Naive thymus-derived CD4-positive, alpha-beta T cell (primary cell): ENCODE results near the gene OTULIN. TPM values are rescaled to one million over a fixed set of nuclear protein-coding genes. Genes with fewer than 3 reads are reported as not detected.
A peak's percentile ranks its signal among the peaks of the same experiment; 100 is the strongest.

Experiments used
- ATAC-seq: fragments of 150-1000 bp; cut with Tn5 transposase; 2 replicates; pipeline ENCODE4 v1.10.0; 2021; ENCODE audit warnings: mild to moderate bottlenecking, moderate library complexity
- CTCF ChIA-PET: fragments of 350-600 bp; sonication (Branson Sonifier 250); formaldehyde crosslinking; loops from one replicate; lab custom pipeline; 2021; ENCODE audit warnings: antibody characterized with exemption; lab: Charles Lee
- POLR2A ChIA-PET: fragments of 350-600 bp; sonication (Branson Sonifier 250); formaldehyde crosslinking; loops from one replicate; lab custom pipeline; 2021; ENCODE audit warnings: antibody characterized with exemption, inconsistent platforms; lab: Charles Lee
- DNase-seq, 9 donors: peaks; one replicate each; pipeline versions ENCODE4 v3.0.0 to v3.0.0-alpha.2; 2020 to 2022; ENCODE audit warnings: mixed read lengths in 1 of 9
- H3K27ac ChIP-seq: one replicate; pipeline ENCODE4 v1.7.0; 2013; ENCODE audit warnings: mild to moderate bottlenecking, low read depth, low read length, moderate library complexity
- H3K27me3 ChIP-seq, 2 donors: one replicate each; pipeline ENCODE4 v1.7.0; 2013; ENCODE audit warnings: low read length in 2 of 2, mild to moderate bottlenecking in 2 of 2, moderate library complexity in 2 of 2; ENCODE audit not compliant: control insufficient read depth in 2 of 2, insufficient read depth in 2 of 2
- H3K36me3 ChIP-seq, 3 experiments: 1 replicate in 2 of 3; 2 replicates in 1 of 3; pipeline ENCODE4 v1.7.0; 2013; ENCODE audit warnings: low read length in 3 of 3, mild to moderate bottlenecking in 3 of 3, moderate library complexity in 1 of 3; ENCODE audit not compliant: insufficient read depth in 3 of 3, control insufficient read depth in 2 of 3
- H3K4me1 ChIP-seq, 2 donors: one replicate each; pipeline ENCODE4 v1.7.0; 2013; ENCODE audit warnings: low read length in 2 of 2, mild to moderate bottlenecking in 2 of 2, moderate library complexity in 1 of 2; ENCODE audit not compliant: control insufficient read depth in 2 of 2, insufficient read depth in 2 of 2
- H3K4me3 ChIP-seq: 2 replicates; pipeline ENCODE4 v1.7.0; 2013; ENCODE audit warnings: mild to moderate bottlenecking, low read length
- H3K9me3 ChIP-seq, 3 experiments: 1 replicate in 2 of 3; 2 replicates in 1 of 3; pipeline ENCODE4 v1.7.0; 2013; ENCODE audit warnings: low read length in 3 of 3; ENCODE audit not compliant: control insufficient read depth in 2 of 3
- H3K27ac Mint-ChIP-seq, 9 donors: one replicate each; pipeline ENCODE4 v1.8.0; 2020 to 2022; ENCODE audit warnings: mixed read lengths in 9 of 9, mild to moderate bottlenecking in 8 of 9, moderate library complexity in 5 of 9, inconsistent platforms in 2 of 9
- H3K27me3 Mint-ChIP-seq, 5 donors: one replicate each; pipeline ENCODE4 v1.8.0; 2021 to 2022; ENCODE audit warnings: mixed read lengths in 5 of 5, mild to moderate bottlenecking in 1 of 5
- H3K36me3 Mint-ChIP-seq, 5 donors: one replicate each; pipeline ENCODE4 v1.8.0; 2020 to 2022; ENCODE audit warnings: mixed read lengths in 5 of 5, mild to moderate bottlenecking in 3 of 5, inconsistent platforms in 1 of 5
- H3K4me1 Mint-ChIP-seq, 7 donors: one replicate each; pipeline ENCODE4 v1.8.0; 2020 to 2022; ENCODE audit warnings: mixed read lengths in 7 of 7, mild to moderate bottlenecking in 3 of 7, inconsistent platforms in 1 of 7
- H3K4me3 Mint-ChIP-seq, 10 donors: one replicate each; pipeline ENCODE4 v1.8.0; 2020 to 2022; ENCODE audit warnings: mild to moderate bottlenecking in 10 of 10, mixed read lengths in 10 of 10, moderate library complexity in 6 of 10, inconsistent platforms in 2 of 10
- H3K9me3 Mint-ChIP-seq, 11 donors: one replicate each; pipeline ENCODE4 v1.8.0; 2020 to 2022; ENCODE audit warnings: mixed read lengths in 11 of 11, mild to moderate bottlenecking in 4 of 11, inconsistent platforms in 1 of 11, moderate library complexity in 1 of 11
- intact Hi-C, 2 donors: fragments of 100-400 bp; cut with micrococcal nuclease; formaldehyde crosslinking; loops; one replicate each; pipeline ENCODE4 v1.15.1; 2023
- polyA plus RNA-seq, 2 donors: library from polyadenylated mRNA; unstranded; fragments of 300-500 nt; fragmentation: Illumina TruSeq; gene quantifications; one replicate each; pipeline ENCODE4 v1.2.3, GENCODE V29; 2021
- total RNA-seq, 6 experiments: library from RNA in 5 of 6; stranded (reverse) in 5 of 6; gene quantifications; 1 replicate in 5 of 6; 2 replicates in 1 of 6; pipeline ENCODE4 v1.2.3 and lab custom pipeline; 2021 to 2026

OTULIN gene
- total and polyA plus RNA-seq, 7 experiments from 2014 or later: 12.1 to 66.9 (median 57.1) TPM

DNA sequence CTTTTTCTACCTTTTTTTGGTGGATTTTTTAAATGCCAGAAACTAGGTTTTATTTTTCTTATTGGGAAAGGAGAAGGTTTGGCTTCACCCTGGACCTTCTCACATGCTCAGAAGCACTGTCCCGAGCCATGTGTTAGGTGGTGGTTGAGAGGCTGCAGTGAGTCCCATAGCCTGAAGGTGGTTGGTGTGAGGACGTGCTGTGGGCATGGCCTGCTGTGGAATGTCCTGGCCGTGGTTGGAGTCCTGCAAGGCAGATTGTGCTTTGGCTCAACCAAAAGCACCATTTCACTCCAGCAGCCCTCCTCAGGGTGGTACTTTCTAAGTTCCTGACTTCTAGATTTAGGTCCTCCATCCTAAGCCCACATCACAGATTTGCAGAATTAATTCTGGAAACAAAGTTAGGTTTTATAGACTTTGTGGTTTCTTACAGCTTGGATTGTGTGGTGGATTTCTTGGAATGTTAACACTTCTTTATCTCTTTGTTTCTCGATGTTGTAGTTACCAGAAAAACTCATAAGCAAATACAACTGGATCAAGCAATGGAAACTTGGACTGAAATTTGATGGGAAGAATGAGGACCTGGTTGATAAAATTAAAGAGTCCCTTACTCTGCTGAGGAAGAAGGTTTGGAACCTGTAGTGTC lies 22.6 kb downstream of the OTULIN start:
- peaks cover 4 to 21% (median 14%) of the 10 kb centered on the region in 7 donors for H3K4me1 Mint-ChIP-seq
- peaks cover 7 to 66% (median 38%) of the 10 kb centered on the region in 3 experiments for H3K36me3 ChIP-seq
- no peak overlapping the region for H3K4me3 Mint-ChIP-seq
- ChIA-PET CTCF (interaction anchor here (1.3 to 6.3 kb wide), 7 partner anchors 10 to 319 kb away, joined by 3 to 49 read pairs (median 16); no protein-coding TSS in a partner anchor), POLR2A (interaction anchor here (0.9 to 3.1 kb wide), 3 partner anchors 20 to 40 kb away, joined by 3 to 17 read pairs (median 6); no protein-coding TSS in a partner anchor)
- no peaks in the 10 kb centered on the region for H3K27me3 Mint-ChIP-seq
- ATAC-seq: no peak
- H3K9me3 Mint-ChIP-seq: peaks cover 0 to 7% (median 2%) of the 10 kb centered on the region in 11 donors
- peaks cover 19 to 52% (median 43%) of the 10 kb centered on the region in 5 donors for H3K36me3 Mint-ChIP-seq
- H3K4me1 ChIP-seq: peaks cover 4% of the 10 kb centered on the region in 2 donors
- peaks cover 0 to 9% (median 0%) of the 10 kb centered on the region in 3 experiments for H3K9me3 ChIP-seq
- no peak for DNase-seq
- H3K27me3 ChIP-seq: no peaks in the 10 kb centered on the region
- H3K27ac Mint-ChIP-seq: peak overlapping the region in 2 of 9 donors; percentile 62 to 82
- H3K4me3 ChIP-seq: no peak overlapping the region
- H3K27ac ChIP-seq: no peak overlapping the region
- intact Hi-C loops: loop anchor here (5.0 kb wide), 2 partner anchors 55 to 185 kb away; partner anchors contain the start of gene ANKH (in 1 of the 2)

DNA sequence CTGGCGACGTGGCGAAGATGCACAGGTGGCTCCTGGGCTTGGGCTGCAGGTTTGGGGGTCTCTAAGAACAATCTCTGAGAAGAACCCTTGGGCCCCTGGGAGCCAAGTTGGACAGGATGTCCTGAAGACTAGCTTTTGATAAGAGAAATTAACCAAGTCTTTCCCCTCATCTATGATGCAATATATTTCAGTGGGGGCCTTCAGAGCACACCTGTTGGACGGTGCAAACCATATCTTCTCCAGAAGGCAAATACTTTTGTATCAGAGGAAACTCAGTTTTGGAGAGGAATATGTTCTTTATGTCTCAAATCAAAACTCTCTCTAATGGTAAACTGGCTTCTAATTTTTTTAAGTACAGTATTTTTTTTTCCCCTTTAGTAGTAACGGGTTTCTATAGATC lies 28.6 kb downstream of the OTULIN start:
- Mint-ChIP-seq H3K36me3 (peaks cover 19 to 70% (median 60%) of the 10 kb centered on the region in 5 donors), H3K27ac (no peak overlapping the region), H3K4me1 (peaks cover 0 to 20% (median 12%) of the 10 kb centered on the region in 7 donors), H3K9me3 (peaks cover 0 to 7% (median 2%) of the 10 kb centered on the region in 11 donors), H3K4me3 (no peak overlapping the region), H3K27me3 (no peaks in the 10 kb centered on the region)
- H3K4me1 ChIP-seq: no peaks in the 10 kb centered on the region
- H3K27me3 ChIP-seq: no peaks in the 10 kb centered on the region
- ATAC-seq (no peak), DNase-seq (no peak)
- H3K4me3 ChIP-seq: no peak overlapping the region
- H3K36me3 ChIP-seq: peaks cover 17 to 64% (median 37%) of the 10 kb centered on the region in 3 experiments
- intact Hi-C loops: no loop called here
- H3K27ac ChIP-seq: no peak overlapping the region
- ChIA-PET POLR2A (no interaction called here), CTCF (no interaction called here)
- H3K9me3 ChIP-seq: peaks cover 0 to 9% (median 0%) of the 10 kb centered on the region in 3 experiments

DNA sequence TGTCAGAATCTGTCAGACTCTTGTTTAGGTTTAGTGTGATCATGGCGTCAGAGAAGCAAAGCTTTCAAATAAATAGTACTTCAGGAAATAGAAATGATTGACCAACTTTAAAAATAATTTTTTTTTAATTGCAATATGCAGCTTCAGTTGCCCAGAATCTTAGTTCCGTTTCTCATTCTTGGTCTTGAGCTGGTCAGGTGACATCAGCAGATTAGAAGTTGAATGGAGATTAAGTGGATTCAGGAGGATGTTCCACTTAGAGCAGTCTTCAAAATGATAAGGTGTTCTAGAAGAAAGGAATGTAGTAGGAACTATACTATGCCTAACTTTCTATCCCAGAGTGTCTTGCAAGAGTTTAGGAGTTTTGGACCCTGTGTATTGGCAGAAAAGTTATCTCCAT lies 30.6 kb downstream of the OTULIN start:
- DNase-seq (no peak), ATAC-seq (no peak)
- Mint-ChIP-seq H3K4me1 (peaks cover 6 to 35% (median 25%) of the 10 kb centered on the region in 7 donors), H3K36me3 (peaks cover 13 to 75% (median 59%) of the 10 kb centered on the region in 5 donors), H3K27ac (peak overlapping the region in 2 of 9 donors; percentile 32 to 36), H3K27me3 (no peaks in the 10 kb centered on the region), H3K4me3 (no peak overlapping the region), H3K9me3 (peaks cover 0 to 3% (median 0%) of the 10 kb centered on the region in 11 donors)
- POLR2A ChIA-PET: interaction anchor here (2.2 kb wide), 1 partner anchor 8 kb away, joined by 7 read pairs; no protein-coding TSS in a partner anchor
- Histone ChIP-seq H3K4me3 (no peak overlapping the region), H3K27me3 (no peaks in the 10 kb centered on the region), H3K36me3 (peaks cover 17 to 54% (median 20%) of the 10 kb centered on the region in 3 experiments), H3K27ac (no peak overlapping the region), H3K4me1 (no peaks in the 10 kb centered on the region), H3K9me3 (peaks cover 0 to 5% (median 0%) of the 10 kb centered on the region in 3 experiments)
- intact Hi-C loops: no loop called here
- CTCF ChIA-PET: no interaction called here

DNA sequence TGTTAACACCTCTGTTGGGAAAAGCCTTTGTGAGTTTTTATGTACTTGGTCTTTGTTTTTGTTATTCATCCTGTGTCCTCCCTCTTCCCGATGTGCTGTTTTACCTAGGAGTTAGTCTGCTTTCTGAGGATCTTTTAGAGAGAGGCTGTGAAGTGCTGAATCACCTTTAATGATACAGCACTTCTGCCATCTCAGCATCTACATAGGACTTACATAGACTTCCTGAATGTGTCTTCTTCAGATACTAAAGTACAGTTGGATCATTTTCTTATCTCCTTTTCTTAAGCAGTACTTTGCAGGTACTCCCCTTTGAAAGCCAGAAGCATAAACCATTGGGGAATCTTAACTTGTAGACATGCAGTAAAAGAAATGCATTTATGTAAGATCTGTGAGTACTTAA lies 31.5 kb downstream of the OTULIN start:
- intact Hi-C loops: no loop called here
- H3K4me1 ChIP-seq: peaks cover 4 to 5% of the 10 kb centered on the region in 2 donors
- CTCF ChIA-PET: no interaction called here
- no peak overlapping the region for H3K4me3 Mint-ChIP-seq
- no peaks in the 10 kb centered on the region for H3K27me3 Mint-ChIP-seq
- DNase-seq (no peak), ATAC-seq (no peak)
- no peak overlapping the region for H3K27ac ChIP-seq
- H3K4me1 Mint-ChIP-seq: peaks cover 9 to 43% (median 29%) of the 10 kb centered on the region in 7 donors
- peak overlapping the region in 7 of 9 donors; percentile 7 to 79 (median 49) for H3K27ac Mint-ChIP-seq
- H3K36me3 ChIP-seq: peaks cover 11 to 45% (median 17%) of the 10 kb centered on the region in 3 experiments
- H3K9me3 Mint-ChIP-seq: peaks cover 0 to 2% (median 0%) of the 10 kb centered on the region in 11 donors
- POLR2A ChIA-PET: no interaction called here
- no peak overlapping the region for H3K4me3 ChIP-seq
- no peaks in the 10 kb centered on the region for H3K9me3 ChIP-seq
- no peaks in the 10 kb centered on the region for H3K27me3 ChIP-seq
- peaks cover 5 to 66% (median 51%) of the 10 kb centered on the region in 5 donors for H3K36me3 Mint-ChIP-seq

DNA sequence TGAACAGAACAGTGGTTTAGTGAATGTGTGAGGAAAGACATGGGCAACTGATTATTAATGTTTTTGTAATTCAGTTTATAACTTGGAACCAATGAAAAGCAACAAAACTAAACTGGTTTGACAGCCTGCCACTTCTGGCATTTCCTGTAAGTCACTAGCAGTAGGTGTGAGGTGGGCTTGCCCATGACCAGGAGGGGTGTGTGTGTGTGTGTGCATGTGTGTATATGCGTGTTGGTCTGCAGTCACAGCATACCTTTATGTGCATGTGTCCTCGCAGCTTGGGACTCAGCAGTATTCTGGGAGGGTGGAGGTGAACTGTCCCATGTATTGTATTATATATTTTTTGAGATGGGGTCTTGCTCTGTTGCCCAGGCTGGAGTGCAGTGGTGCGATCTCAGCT lies 32.3 kb downstream of the OTULIN start:
- Histone ChIP-seq H3K4me3 (no peak overlapping the region), H3K9me3 (no peaks in the 10 kb centered on the region), H3K27ac (no peak overlapping the region), H3K36me3 (peaks cover 11 to 37% (median 17%) of the 10 kb centered on the region in 3 experiments), H3K27me3 (no peaks in the 10 kb centered on the region), H3K4me1 (peaks cover 5 to 13% of the 10 kb centered on the region in 2 donors)
- CTCF ChIA-PET: no interaction called here
- peaks cover 8 to 63% (median 52%) of the 10 kb centered on the region in 5 donors for H3K36me3 Mint-ChIP-seq
- ATAC-seq (no peak), DNase-seq (no peak)
- H3K4me1 Mint-ChIP-seq: peaks cover 17 to 50% (median 37%) of the 10 kb centered on the region in 7 donors
- peak overlapping the region in 4 of 9 donors; percentile 10 to 75 (median 40) for H3K27ac Mint-ChIP-seq
- intact Hi-C loops: no loop called here
- H3K9me3 Mint-ChIP-seq: peaks cover 0 to 2% (median 0%) of the 10 kb centered on the region in 11 donors
- POLR2A ChIA-PET: interaction anchor here (1.5 kb wide), 1 partner anchor 10 kb away, joined by 4 read pairs; no protein-coding TSS in a partner anchor
- no peaks in the 10 kb centered on the region for H3K27me3 Mint-ChIP-seq
- no peak overlapping the region for H3K4me3 Mint-ChIP-seq

DNA sequence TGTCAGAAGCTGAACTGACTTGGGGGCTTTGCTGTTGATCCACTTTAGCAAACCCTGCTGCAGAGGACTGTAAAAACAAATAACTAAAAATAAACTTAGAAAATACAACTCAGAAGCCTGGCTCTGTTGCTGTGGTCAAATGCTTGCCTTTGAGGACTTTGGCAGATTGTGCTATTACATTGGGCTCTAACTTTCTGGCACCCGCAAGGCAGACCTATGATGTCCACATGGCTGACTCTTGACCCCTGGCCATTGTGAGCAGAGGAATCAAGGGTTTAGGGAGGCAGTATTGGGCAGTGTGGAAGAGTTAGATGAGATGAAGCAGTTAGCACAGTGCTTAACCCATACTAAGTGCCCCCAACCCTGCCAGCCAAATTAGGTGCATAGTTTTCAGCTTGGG lies 34.0 kb downstream of the OTULIN start:
- Histone ChIP-seq H3K27me3 (no peaks in the 10 kb centered on the region), H3K27ac (no peak overlapping the region), H3K4me3 (no peak overlapping the region), H3K36me3 (peaks cover 11 to 21% (median 17%) of the 10 kb centered on the region in 3 experiments), H3K9me3 (no peaks in the 10 kb centered on the region), H3K4me1 (peaks cover 5 to 29% of the 10 kb centered on the region in 2 donors)
- H3K27me3 Mint-ChIP-seq: no peaks in the 10 kb centered on the region
- peaks cover 30 to 67% (median 53%) of the 10 kb centered on the region in 7 donors for H3K4me1 Mint-ChIP-seq
- H3K36me3 Mint-ChIP-seq: peaks cover 9 to 56% (median 49%) of the 10 kb centered on the region in 5 donors
- peak overlapping the region in 5 of 9 donors; percentile 17 to 70 (median 68) for H3K27ac Mint-ChIP-seq
- DNase-seq: no peak
- intact Hi-C loops: no loop called here
- POLR2A ChIA-PET: interaction anchor here (1.5 kb wide), 1 partner anchor 8 kb away, joined by 4 read pairs; no protein-coding TSS in a partner anchor
- H3K9me3 Mint-ChIP-seq: peaks cover 0 to 4% (median 0%) of the 10 kb centered on the region in 11 donors
- CTCF ChIA-PET: interaction anchor here (0.6 kb wide), 1 partner anchor 15 kb away, joined by 3 read pairs; no protein-coding TSS in a partner anchor
- ATAC-seq: no peak
- no peak overlapping the region for H3K4me3 Mint-ChIP-seq
